GM19351 (cell line): ENCODE data around the gene HSP90B1.

Experiments
- ATAC-seq: cut with Tn5 transposase; IDR thresholded peaks from one replicate; pipeline ENCODE4 v1.9.1; 2021; ENCODE audit warnings: mild to moderate bottlenecking, moderate library complexity; ENCODE audit not compliant: unreplicated experiment

The HSP90B1 gene

DNA sequence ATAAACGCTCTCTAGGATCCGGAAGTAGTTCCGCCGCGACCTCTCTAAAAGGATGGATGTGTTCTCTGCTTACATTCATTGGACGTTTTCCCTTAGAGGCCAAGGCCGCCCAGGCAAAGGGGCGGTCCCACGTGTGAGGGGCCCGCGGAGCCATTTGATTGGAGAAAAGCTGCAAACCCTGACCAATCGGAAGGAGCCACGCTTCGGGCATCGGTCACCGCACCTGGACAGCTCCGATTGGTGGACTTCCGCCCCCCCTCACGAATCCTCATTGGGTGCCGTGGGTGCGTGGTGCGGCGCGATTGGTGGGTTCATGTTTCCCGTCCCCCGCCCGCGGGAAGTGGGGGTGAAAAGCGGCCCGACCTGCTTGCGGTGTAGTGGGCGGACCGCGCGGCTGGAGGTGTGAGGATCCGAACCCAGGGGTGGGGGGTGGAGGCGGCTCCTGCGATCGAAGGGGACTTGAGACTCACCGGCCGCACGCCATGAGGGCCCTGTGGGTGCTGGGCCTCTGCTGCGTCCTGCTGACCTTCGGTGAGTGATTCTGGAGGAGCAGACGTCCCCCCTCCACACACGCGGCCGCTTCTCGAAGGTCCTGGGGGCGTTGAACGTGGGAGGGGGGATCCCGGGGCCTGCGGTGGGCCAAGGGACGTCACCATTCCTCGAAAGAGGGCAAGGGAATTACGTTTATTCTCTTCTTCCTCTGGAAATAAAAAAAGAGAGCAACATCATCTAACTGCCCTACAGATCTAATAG, at the start of gene HSP90B1:
TSS of gene HSP90B1 (plus strand) at position 377 of the 753 bp plus-strand sequence. CDS start at position 483, 106 bp downstream.
- ATAC-seq: peak; percentile 55

DNA sequence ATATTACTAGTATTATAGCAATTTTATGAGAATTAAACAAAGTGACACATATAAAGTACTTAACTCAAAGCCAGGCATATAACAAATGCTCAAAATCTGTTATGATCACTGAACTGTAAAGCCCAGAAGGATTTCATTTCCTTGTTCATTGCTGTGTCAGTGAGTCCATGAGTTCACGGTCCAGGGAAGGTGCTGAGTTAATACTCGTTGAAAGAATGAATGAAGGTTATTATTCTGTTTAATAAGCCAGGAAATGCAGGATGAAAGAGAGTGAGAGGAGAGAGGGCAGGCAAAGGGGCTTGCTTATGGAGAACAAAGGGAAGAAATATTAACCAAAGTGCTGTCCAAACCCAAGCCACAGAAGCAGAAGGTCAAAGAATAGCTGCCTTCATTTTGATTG, 48.9 kb upstream of the HSP90B1 start:
- ATAC-seq: no peak

- no peak for ATAC-seq
Measured at GRCh38 chr12:103882861-103883596, 47.2 kb upstream of the HSP90B1 start.

DNA sequence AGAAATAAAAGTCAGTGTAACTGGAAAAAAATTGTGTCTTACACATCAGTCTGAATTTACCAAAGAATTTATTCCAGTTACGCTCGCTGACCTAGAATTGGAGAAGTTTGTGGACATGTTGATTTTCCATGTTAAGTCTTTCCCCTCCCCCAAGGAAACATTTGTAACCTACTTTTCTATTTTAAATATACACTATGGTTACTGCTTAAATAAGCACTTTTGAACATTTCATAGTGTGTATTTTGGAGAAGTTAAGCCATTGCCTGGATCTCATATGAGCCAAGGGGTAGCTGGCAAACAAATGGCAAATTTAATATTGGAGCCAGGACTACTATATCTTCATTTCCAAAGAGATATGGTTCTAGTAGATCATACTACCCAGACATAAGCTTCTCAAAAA, 46.3 kb upstream of the HSP90B1 start:
- ATAC-seq: no peak

DNA sequence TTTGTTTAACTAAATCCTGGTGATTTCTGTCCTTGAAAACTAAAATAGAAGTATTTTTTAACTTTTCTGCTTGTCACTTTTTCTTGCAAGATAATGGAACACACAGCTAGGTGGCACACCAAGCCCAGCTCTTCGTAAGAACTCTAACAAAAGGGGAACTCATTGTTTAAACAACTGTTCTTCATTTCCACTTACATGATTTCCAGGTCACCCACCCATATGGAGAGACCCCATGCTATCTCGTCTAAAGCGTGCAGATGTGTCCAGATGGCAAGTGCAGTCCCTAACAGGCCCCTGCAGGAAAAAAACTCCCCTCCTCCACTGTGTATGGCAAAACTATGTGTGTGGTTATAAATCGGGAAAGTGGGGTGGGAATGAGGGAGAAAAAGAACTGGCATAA, 45.9 kb upstream of the HSP90B1 start:
- ATAC-seq: peak; percentile 51

- ATAC-seq: no peak
Measured at GRCh38 chr12:103886195-103886797, 43.9 kb upstream of the HSP90B1 start.

- no peak for ATAC-seq
Measured at GRCh38 chr12:103887738-103888137, 42.5 kb upstream of the HSP90B1 start.

DNA sequence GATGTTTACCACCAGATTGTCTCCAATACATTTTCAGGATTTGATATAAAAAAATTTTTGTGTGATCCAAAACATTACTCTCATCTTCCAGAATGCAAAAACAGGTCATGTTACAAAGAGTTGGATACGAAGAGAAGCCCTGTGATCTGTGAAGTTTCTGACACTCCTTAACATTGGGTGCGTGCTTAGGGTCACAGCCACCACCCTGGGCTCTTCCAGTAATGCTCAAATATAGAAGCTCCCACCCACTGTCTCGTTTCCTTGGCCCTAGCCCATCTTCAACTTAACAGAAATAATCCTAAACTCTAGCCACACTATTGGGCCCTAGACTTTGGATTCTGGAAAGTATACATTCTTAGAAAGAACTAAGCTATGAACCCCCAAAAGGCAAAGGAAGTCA, 32.9 kb upstream of the HSP90B1 start:
- no peak for ATAC-seq

DNA sequence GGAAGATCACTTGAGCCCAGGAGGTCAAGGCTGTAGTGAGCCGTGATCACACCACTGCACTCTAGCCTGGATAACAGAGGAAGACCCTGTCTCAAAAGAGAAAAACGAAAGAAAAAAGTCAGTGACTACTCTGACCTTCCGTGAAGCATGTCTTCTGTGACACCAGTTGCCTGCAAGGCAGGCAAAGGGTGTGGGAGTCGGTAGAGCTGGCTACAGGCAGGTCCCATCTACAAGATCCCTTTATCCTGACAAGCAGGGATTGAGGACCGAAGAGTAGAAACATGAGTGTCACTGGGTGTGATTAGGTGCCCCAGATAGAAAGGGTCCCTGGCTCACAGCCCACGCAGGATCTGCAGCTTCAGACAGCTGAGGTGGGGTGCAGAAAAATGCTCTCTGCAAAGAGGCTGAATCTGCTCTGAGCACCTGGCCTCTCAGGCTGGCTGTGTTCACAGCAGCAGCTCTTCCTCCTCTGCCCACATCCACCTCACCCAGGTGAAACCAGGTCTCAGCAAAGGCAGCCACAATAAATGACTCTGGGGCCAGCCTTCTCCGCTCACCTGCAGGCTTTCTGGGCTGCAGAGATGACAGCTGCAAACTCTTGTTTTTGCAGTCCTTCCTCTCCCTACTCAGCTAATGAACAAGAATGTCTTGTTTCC, 28.6 kb upstream of the HSP90B1 start:
- ATAC-seq: no peak

DNA sequence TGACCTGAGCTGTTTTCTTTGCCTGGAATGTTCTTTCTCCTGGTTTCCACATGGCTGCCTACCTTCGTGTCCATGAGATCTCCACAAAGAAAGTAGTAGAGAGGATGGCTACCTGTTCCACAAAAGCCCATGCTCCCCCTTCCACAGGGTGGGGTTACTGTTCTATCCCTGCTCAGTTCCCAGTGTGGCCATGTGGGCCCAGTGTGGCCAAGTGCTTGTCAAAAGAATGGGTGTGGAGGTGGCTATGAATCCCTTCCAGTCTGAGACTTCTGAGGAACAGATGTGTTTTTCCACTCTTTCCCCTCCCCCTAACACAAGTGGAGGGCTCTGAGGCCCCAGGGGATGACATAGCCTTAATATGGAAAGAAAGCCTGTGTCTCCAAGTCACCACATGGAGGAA, 26.2 kb upstream of the HSP90B1 start:
- ATAC-seq: no peak

DNA sequence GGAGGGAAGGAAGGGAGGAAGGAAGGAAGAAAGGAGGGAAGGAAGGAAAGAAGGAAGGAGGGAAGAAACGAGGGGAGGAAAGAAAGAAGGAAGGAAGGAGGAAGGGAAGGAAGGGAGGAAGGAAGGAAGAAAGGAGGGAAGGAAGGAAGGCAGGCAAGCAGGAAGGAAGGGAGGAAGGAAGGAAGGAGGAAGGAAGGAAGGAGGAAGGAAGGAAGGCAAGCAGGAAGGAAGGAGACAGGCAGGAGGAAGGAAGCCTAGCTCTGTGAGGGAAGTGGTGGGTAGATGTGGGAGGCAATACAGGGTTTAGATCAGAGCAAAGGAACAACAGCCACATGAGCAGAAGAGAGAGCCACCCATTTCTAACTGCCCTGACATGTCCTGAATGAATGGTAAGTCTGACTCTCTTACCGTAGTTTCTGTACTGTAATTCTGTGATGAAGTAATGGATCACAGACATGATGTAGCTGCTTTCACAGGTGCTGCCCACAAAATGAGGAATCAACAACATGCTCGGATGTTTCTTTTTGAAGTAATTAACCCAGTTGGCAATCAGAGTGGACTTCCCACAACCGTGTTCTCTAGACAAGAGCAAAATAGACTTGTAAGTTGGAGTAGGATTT, 24.4 kb upstream of the HSP90B1 start:
- no peak for ATAC-seq

- no peak for ATAC-seq
Measured at GRCh38 chr12:103908246-103908541, 22.0 kb upstream of the HSP90B1 start.

- no peak for ATAC-seq
Measured at GRCh38 chr12:103908877-103909276, 21.3 kb upstream of the HSP90B1 start.

DNA sequence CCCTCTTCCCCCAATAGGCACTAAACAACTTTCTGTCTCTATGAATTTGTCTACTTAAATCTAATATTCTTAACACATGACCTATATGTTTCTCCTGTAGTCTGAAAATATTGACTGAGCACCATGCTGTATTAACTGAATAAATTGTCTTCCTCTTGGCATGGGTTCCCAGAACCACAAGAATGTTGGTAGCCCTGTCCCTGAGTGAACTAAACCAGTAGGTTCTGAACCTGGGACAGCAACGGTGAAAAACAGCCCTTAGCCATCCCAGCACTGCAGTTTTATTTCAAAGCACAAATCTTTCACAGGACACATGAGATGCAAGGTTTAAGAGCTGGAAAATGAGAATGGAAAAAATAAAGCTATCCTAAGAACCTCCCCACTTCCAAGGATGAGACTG, 20.4 kb upstream of the HSP90B1 start:
- ATAC-seq: no peak

DNA sequence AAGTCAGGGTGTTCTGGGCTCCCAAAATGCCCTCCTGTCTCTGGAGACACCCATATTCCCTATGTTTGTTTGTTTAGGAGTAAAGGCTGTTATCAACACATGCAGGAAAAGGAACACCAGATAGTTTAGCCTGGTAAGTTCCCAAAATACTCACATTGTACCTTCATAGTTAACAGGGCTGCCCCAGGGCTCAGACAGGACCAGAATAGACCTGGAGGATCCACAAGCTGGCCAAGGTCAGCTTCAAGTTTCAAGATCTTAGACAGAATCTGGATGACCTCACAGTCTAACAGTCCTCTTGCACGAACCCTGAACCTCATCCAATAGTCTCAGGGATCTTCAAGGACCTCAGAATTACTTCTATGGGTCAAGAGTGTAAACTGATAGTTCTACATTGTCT, 18.1 kb upstream of the HSP90B1 start:
- no peak for ATAC-seq

DNA sequence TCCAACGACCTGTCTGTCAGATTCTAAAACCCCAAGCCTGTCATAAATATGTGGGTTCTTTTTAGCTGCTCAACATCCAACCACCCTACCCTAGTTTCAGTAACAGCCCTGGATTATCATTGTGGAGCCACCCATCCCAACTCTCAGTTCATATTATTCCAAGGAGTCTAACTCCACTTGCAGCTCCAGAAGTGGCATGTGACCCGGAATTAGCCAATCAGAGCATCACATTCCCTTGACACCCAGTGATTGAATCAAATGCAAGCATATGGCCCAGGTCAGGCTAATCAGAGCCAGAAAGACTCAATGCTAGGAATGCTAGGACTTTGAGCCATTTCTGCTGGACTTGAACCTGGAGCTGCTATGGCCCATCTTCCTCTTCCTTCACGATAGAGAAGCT, 17.1 kb upstream of the HSP90B1 start:
- no peak for ATAC-seq

DNA sequence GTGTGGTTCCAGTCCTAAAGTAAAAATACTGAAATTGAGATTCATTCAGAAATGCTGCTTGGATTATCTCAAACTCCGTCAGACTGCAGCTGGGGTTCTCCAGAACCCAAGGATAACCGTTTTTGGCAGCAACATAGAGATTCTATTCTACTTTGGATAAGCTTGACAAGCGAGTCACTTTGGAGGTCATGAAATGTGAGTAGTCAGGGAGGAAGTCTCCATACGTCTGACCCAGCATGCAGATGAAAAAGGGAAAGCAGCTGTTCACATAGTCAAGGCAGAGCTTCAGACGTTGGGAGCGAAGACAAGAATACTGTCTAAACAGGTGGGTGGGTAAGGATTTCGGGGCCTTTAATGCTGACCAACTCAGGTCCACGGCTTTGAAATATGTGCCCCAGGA, 14.9 kb upstream of the HSP90B1 start:
- ATAC-seq: no peak

- no peak for ATAC-seq
Measured at GRCh38 chr12:103917873-103918272, 12.3 kb upstream of the HSP90B1 start.

- ATAC-seq: peak; percentile 49
Measured at GRCh38 chr12:103924761-103925641, 5.2 kb upstream of the HSP90B1 start.

- ATAC-seq: no peak
Measured at GRCh38 chr12:103928682-103929045, 1.5 kb upstream of the HSP90B1 start.
